ENCODE data around the gene PSMB4. TPM values are rescaled to one million over a fixed set of nuclear protein-coding genes. Genes with fewer than 3 reads are reported as not detected.

PSMB4 gene
- 360 to 414 TPM (median 383 TPM) in 3 replicates for total RNA-seq (2021)
- Bru-seq, nascent RNA, result percentile 99 among the genes with signal in this experiment
- long read RNA-seq, experiment 1, transcript PSMB4-201 (7 exons, 964 nt), result major isoform, 183 of 207 reads
- long read RNA-seq, experiment 1, partial matches to known transcripts, result 10 of 207 reads
- long read RNA-seq, experiment 1, other reads (novel, unspliced or antisense), result 13 of 207 reads
- long read RNA-seq, experiment 2, transcript PSMB4-201 (7 exons, 964 nt), result major isoform, 369 of 432 reads
- long read RNA-seq, experiment 2, partial matches to known transcripts, result 28 of 432 reads
- long read RNA-seq, experiment 2, other reads (novel, unspliced or antisense), result 31 of 432 reads
- long read RNA-seq, experiment 3, transcript PSMB4-201 (7 exons, 964 nt), result major isoform, 194 of 240 reads
- long read RNA-seq, experiment 3, partial matches to known transcripts, result 28 of 240 reads
- long read RNA-seq, experiment 3, other reads (novel, unspliced or antisense), result 18 of 240 reads

DNA sequence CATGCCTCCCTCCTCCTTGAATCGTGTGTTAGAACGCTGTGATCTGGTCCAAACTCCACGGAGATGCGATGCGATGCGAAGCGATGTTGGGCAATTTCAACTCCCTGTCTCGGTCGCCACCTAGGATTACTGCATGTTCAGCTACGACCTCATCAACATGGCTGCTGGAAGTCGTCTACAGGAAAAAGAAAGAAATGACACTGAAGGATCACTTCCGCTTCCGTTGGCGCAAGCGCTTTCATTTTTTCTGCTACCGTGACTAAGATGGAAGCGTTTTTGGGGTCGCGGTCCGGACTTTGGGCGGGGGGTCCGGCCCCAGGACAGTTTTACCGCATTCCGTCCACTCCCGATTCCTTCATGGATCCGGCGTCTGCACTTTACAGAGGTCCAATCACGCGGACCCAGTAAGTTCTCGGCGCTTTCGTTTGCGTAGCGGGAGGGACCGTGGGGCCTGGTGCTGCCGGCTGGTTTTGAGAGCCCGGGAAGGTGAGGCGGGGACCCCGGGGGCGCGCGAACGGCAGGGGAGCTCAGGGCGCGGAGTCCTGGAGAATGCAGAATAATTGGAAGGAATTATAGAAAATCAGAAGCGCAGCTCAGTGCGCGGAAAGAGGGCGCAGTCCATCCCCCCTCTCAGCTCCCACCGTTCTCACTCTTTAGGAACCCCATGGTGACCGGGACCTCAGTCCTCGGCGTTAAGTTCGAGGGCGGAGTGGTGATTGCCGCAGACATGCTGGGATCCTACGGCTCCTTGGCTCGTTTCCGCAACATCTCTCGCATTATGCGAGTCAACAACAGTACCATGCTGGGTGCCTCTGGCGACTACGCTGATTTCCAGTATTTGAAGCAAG, at the start of gene PSMB4:
TSS of gene PSMB4 (plus strand) at position 250 of the 848 bp plus-strand sequence. CDS start at position 265, 15 bp downstream.
- peak within 1 kb of the TSS; percentile 100 for H3K27ac Mint-ChIP-seq
- peak; percentile 86 for ATAC-seq
- H3K9me3 Mint-ChIP-seq, result peaks cover 2% of the 10 kb centered on the region; the same call in 1 of the 2 replicates
- H3K4me3 Mint-ChIP-seq, result peak within 1 kb of the TSS; percentile 97
- DNase-seq (ENCODE audit: low spot score), result peak; percentile 69
- peaks cover 30% of the 10 kb centered on the region for H3K36me3 Mint-ChIP-seq
- ChIA-PET CTCF (interaction anchor here (1.0 to 2.3 kb wide), 7 partner anchors 12 to 104 kb away, joined by 3 to 23 read pairs (median 4); partner anchors contain the start of gene SELENBP1), POLR2A (interaction anchor here (0.5 to 1.6 kb wide), 8 partner anchors 20 to 146 kb away, joined by 3 to 8 read pairs (median 4); partner anchors contain the start of genes PI4KB, SELENBP1 and ZNF687)
- peaks cover 11% of the 10 kb centered on the region for H3K4me1 Mint-ChIP-seq
- H3K27me3 Mint-ChIP-seq (ENCODE audit: low read depth), result peaks cover 1% of the 10 kb centered on the region; the same call in 1 of the 2 replicates
- TF ChIP-seq, protein P1, sequence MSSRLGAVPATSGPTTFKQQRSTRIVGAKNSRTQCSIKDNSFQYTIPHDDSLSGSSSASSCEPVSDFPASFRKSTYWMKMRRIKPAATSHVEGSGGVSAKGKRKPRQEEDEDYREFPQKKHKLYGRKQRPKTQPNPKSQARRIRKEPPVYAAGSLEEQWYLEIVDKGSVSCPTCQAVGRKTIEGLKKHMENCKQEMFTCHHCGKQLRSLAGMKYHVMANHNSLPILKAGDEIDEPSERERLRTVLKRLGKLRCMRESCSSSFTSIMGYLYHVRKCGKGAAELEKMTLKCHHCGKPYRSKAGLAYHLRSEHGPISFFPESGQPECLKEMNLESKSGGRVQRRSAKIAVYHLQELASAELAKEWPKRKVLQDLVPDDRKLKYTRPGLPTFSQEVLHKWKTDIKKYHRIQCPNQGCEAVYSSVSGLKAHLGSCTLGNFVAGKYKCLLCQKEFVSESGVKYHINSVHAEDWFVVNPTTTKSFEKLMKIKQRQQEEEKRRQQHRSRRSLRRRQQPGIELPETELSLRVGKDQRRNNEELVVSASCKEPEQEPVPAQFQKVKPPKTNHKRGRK (CRISPR knock-in tag; IDR thresholded peaks at IDR 0.05; ENCODE audit: borderline replicate concordance), result no peak
- TF ChIP-seq GABPB1 (CRISPR knock-in tag; IDR thresholded peaks at IDR 0.05), result peak; percentile 63; the same call in 1 of the 2 replicates
- no peak for TF ChIP-seq ZNF232 (CRISPR knock-in tag; IDR thresholded peaks at IDR 0.05)
- no peak for TF ChIP-seq ATF1 (CRISPR knock-in tag; IDR thresholded peaks at IDR 0.05)
- TF ChIP-seq NR2C2 (CRISPR knock-in tag; IDR thresholded peaks at IDR 0.05), result 0 out of 2 replicates have a peak, but pooled peaks have one; percentile 34
- TF ChIP-seq, protein P2, sequence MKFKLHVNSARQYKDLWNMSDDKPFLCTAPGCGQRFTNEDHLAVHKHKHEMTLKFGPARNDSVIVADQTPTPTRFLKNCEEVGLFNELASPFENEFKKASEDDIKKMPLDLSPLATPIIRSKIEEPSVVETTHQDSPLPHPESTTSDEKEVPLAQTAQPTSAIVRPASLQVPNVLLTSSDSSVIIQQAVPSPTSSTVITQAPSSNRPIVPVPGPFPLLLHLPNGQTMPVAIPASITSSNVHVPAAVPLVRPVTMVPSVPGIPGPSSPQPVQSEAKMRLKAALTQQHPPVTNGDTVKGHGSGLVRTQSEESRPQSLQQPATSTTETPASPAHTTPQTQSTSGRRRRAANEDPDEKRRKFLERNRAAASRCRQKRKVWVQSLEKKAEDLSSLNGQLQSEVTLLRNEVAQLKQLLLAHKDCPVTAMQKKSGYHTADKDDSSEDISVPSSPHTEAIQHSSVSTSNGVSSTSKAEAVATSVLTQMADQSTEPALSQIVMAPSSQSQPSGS (CRISPR knock-in tag; IDR thresholded peaks at IDR 0.05; ENCODE audit: borderline replicate concordance, low read depth), result no peak
- TF ChIP-seq TEAD1 (CRISPR knock-in tag; IDR thresholded peaks at IDR 0.05), result peak; percentile 62
- TF ChIP-seq, protein P3, sequence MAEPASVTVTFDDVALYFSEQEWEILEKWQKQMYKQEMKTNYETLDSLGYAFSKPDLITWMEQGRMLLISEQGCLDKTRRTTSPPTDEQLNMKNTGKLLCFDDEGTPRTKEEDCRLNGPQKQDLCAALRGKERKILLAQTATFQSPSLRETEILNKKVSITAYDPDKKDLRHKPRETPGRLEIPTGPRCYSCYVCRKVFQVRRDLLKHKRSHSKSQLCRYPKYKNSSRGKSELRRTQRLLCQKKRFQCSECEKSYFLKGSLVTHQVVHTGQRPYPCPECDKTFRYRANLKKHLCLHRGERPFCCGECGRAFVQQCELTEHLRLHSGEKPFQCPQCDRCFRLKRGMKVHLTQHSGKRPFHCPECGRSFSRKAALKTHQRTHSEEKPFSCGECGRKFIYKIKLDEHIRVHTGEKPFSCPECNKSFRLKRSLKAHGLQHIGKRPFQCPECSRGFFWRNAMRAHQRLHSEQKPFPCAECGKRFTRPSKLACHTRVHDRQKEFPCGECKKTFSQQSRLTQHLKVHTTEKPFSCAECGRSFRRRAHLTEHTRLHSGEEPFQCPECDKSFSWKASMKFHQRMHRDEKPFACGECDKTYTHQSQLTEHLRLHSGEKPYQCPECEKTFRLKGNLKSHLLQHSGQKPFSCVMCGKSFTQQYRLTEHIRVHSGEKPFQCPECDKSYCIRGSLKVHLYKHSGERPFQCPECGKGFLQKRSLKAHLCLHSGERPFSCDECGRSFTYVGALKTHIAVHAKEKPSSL (CRISPR knock-in tag; conservative IDR thresholded peaks at IDR 0.05), result no peak
- TF ChIP-seq, protein P4, sequence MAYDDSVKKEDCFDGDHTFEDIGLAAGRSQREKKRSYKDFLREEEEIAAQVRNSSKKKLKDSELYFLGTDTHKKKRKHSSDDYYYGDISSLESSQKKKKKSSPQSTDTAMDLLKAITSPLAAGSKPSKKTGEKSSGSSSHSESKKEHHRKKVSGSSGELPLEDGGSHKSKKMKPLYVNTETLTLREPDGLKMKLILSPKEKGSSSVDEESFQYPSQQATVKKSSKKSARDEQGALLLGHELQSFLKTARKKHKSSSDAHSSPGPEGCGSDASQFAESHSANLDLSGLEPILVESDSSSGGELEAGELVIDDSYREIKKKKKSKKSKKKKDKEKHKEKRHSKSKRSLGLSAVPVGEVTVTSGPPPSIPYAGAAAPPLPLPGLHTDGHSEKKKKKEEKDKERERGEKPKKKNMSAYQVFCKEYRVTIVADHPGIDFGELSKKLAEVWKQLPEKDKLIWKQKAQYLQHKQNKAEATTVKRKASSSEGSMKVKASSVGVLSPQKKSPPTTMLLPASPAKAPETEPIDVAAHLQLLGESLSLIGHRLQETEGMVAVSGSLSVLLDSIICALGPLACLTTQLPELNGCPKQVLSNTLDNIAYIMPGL (CRISPR knock-in tag; IDR thresholded peaks at IDR 0.05), result peak; percentile 35; the same call in 1 of the 2 replicates
- TF ChIP-seq SP1 (CRISPR knock-in tag; conservative IDR thresholded peaks at IDR 0.05), result peak; percentile 31; the same call in 1 of the 2 replicates
- no peak for TF ChIP-seq ZNF396 (CRISPR knock-in tag; IDR thresholded peaks at IDR 0.05; ENCODE audit: borderline replicate concordance)
- no peak for TF ChIP-seq TEAD4 (CRISPR knock-in tag; IDR thresholded peaks at IDR 0.05)
- peak; percentile 36; the same call in 1 of the 2 replicates for TF ChIP-seq FOXK1 (CRISPR knock-in tag; IDR thresholded peaks at IDR 0.05)
- TF ChIP-seq, protein P5, sequence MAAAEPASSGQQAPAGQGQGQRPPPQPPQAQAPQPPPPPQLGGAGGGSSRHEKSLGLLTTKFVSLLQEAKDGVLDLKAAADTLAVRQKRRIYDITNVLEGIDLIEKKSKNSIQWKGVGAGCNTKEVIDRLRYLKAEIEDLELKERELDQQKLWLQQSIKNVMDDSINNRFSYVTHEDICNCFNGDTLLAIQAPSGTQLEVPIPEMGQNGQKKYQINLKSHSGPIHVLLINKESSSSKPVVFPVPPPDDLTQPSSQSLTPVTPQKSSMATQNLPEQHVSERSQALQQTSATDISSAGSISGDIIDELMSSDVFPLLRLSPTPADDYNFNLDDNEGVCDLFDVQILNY (CRISPR knock-in tag; IDR thresholded peaks at IDR 0.05), result 0 out of 2 replicates have a peak, but pooled peaks have one; percentile 42
- no peak for TF ChIP-seq JUN (CRISPR knock-in tag; IDR thresholded peaks at IDR 0.05)
- no peak for TF ChIP-seq TP53 (CRISPR knock-in tag; IDR thresholded peaks at IDR 0.05)
- TF ChIP-seq ZNF219 (CRISPR knock-in tag; IDR thresholded peaks at IDR 0.05; ENCODE audit: borderline replicate concordance), result no peak
- TF ChIP-seq, protein P6, sequence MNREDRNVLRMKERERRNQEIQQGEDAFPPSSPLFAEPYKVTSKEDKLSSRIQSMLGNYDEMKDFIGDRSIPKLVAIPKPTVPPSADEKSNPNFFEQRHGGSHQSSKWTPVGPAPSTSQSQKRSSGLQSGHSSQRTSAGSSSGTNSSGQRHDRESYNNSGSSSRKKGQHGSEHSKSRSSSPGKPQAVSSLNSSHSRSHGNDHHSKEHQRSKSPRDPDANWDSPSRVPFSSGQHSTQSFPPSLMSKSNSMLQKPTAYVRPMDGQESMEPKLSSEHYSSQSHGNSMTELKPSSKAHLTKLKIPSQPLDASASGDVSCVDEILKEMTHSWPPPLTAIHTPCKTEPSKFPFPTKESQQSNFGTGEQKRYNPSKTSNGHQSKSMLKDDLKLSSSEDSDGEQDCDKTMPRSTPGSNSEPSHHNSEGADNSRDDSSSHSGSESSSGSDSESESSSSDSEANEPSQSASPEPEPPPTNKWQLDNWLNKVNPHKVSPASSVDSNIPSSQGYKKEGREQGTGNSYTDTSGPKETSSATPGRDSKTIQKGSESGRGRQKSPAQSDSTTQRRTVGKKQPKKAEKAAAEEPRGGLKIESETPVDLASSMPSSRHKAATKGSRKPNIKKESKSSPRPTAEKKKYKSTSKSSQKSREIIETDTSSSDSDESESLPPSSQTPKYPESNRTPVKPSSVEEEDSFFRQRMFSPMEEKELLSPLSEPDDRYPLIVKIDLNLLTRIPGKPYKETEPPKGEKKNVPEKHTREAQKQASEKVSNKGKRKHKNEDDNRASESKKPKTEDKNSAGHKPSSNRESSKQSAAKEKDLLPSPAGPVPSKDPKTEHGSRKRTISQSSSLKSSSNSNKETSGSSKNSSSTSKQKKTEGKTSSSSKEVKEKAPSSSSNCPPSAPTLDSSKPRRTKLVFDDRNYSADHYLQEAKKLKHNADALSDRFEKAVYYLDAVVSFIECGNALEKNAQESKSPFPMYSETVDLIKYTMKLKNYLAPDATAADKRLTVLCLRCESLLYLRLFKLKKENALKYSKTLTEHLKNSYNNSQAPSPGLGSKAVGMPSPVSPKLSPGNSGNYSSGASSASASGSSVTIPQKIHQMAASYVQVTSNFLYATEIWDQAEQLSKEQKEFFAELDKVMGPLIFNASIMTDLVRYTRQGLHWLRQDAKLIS (CRISPR knock-in tag; IDR thresholded peaks at IDR 0.05; ENCODE audit: borderline replicate concordance), result no peak
- TF ChIP-seq GRHL2 (CRISPR knock-in tag; IDR thresholded peaks at IDR 0.05; ENCODE audit: insufficient replicate concordance, severe bottlenecking), result no peak
- TF ChIP-seq ESRRA (CRISPR knock-in tag; IDR thresholded peaks at IDR 0.05; ENCODE audit: borderline replicate concordance), result peak; percentile 29; the same call in 1 of the 2 replicates
- TF ChIP-seq, protein P7, sequence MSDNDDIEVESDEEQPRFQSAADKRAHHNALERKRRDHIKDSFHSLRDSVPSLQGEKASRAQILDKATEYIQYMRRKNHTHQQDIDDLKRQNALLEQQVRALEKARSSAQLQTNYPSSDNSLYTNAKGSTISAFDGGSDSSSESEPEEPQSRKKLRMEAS (CRISPR knock-in tag; IDR thresholded peaks at IDR 0.05), result no peak
- peak; percentile 59; the same call in 1 of the 2 replicates for TF ChIP-seq SMAD3 (CRISPR knock-in tag; IDR thresholded peaks at IDR 0.05; ENCODE audit: borderline replicate concordance)

Measured in WTC11 (cell line).